Rectal smooth muscle tissue (tissue), 1 donor: ENCODE data around the gene CD37.
"Not testable (repeated sequence)": the region's sequence is repeated elsewhere in the genome, so short reads cannot be mapped to it uniquely, and the experiment has no call there.

ENCODE experiments used
- H3K27ac ChIP-seq: one replicate; pipeline ENCODE4 v1.7.0; 2013; ENCODE audit warnings: low read depth, low read length, inconsistent platforms
- H3K27me3 ChIP-seq: one replicate; pipeline ENCODE4 v1.7.0; 2013; ENCODE audit warnings: low read length; ENCODE audit not compliant: control insufficient read depth, insufficient read depth
- H3K36me3 ChIP-seq: one replicate; pipeline ENCODE4 v1.7.0; 2013; ENCODE audit warnings: low read length; ENCODE audit not compliant: control insufficient read depth, insufficient read depth
- H3K4me1 ChIP-seq: one replicate; pipeline ENCODE4 v1.7.0; 2013; ENCODE audit warnings: low read length; ENCODE audit not compliant: control insufficient read depth, insufficient read depth
- H3K4me3 ChIP-seq: one replicate; pipeline ENCODE4 v1.7.0; 2013; ENCODE audit warnings: low read length
- H3K9ac ChIP-seq: one replicate; pipeline ENCODE4 v1.7.0; 2013; ENCODE audit warnings: low read length

Gene CD37

DNA sequence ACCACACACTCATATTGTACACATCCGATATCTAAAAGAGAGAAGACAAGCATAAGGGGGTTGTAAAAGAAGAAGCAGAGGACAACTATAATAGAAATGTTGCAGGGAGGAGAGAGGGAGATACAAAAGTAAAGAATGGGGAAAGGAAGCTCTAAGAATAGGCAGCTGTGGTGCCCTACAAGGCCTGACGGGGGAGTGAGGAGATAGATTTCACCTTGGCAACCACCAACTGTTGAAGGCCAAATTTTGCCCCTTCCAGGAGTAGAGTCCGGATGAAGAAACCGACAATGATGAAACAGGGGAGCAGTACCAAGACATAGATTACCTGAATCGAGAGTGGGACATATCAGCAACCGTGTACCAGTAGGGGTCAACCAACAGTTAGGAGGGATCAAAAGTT lies 26.1 kb upstream of the CD37 start:
- no peaks in the 10 kb centered on the region for H3K4me1 ChIP-seq
- no peaks in the 10 kb centered on the region for H3K27me3 ChIP-seq
- H3K27ac ChIP-seq = no peak overlapping the region
- H3K4me3 ChIP-seq = no peak overlapping the region
- no peak overlapping the region for H3K9ac ChIP-seq
- H3K36me3 ChIP-seq = no peaks in the 10 kb centered on the region

GRCh38 chr19:49315111-49315510 lies 20.1 kb upstream of the CD37 start:
- H3K4me1 ChIP-seq = no peaks in the 10 kb centered on the region
- no peaks in the 10 kb centered on the region for H3K36me3 ChIP-seq
- H3K4me3 ChIP-seq = no peak overlapping the region
- no peaks in the 10 kb centered on the region for H3K27me3 ChIP-seq
- H3K9ac ChIP-seq = no peak overlapping the region
- H3K27ac ChIP-seq = no peak overlapping the region

- Histone ChIP-seq H3K4me3 (no peak overlapping the region), H3K4me1 (no peaks in the 10 kb centered on the region), H3K9ac (no peak overlapping the region)
Measured at GRCh38 chr19:49316284-49316683, 18.9 kb upstream of the CD37 start.

GRCh38 chr19:49318296-49318695 lies 16.9 kb upstream of the CD37 start:
- no peak overlapping the region for H3K4me3 ChIP-seq
- no peaks in the 10 kb centered on the region for H3K4me1 ChIP-seq
- H3K9ac ChIP-seq = no peak overlapping the region
- no peaks in the 10 kb centered on the region for H3K27me3 ChIP-seq
- no peak overlapping the region for H3K27ac ChIP-seq
- H3K36me3 ChIP-seq = no peaks in the 10 kb centered on the region

More at GRCh38 chr19:49316284-49316683, 18.9 kb upstream of the CD37 start:
- Histone ChIP-seq H3K27ac (no peak overlapping the region), H3K27me3 (no peaks in the 10 kb centered on the region), H3K36me3 (no peaks in the 10 kb centered on the region)

DNA sequence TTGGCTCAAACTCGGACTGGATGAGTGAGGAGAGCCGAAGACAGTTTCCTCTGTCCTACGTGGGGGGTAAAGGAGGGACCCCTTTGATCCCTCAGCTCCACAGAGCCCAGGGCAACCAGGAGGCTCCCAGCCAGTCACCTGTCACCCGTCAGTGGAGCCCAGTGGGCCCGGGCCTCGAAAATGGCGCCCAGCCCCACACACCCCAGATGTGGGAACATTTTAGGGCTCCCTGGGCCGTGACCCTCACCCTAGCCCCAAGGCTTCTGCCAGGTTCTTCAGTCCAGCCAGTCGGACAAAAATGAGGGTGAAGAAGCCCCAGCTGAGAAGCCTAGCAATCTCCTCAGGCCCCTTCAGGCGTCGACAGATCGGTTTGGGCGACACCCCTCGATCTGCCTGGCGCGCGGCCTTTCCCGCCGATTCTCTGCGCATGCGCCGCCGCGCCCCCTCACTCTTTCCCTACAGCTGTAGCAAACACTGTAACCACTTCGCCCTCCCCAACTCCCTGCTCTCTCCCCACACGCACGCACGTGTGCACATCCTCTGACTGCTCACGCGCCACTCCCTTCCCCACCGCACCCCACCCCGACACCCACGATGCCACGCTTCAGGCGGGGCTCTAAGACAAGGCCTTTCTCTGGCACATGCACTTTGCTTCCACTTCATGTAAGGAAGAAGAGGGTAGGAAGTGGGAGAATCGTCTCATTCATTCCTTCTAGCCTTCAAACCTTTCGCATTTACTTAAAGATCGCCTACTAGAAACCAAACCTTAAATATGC lies 10.2 kb upstream of the CD37 start, which contains the start of gene SLC6A16:
TSS of gene SLC6A16 (minus strand) at position 391 of the 776 bp plus-strand sequence. CDS start 13,844 bp downstream, outside the sequence.
- Histone ChIP-seq H3K36me3 (no peaks in the 10 kb centered on the region), H3K4me1 (no peaks in the 10 kb centered on the region), H3K27me3 (no peaks in the 10 kb centered on the region), H3K9ac (no peak within 1 kb of the TSS), H3K4me3 (no peak within 1 kb of the TSS), H3K27ac (no peak within 1 kb of the TSS)

GRCh38 chr19:49325756-49326155 lies 9.4 kb upstream of the CD37 start:
- H3K27me3 ChIP-seq, H3K4me1 ChIP-seq, H3K27ac ChIP-seq, H3K4me3 ChIP-seq, H3K9ac ChIP-seq, H3K36me3 ChIP-seq: not testable (repeated sequence)

- peaks cover 2% of the 10 kb centered on the region for H3K36me3 ChIP-seq
- H3K27me3 ChIP-seq = no peaks in the 10 kb centered on the region
- no peaks in the 10 kb centered on the region for H3K4me1 ChIP-seq
- H3K4me3 ChIP-seq = no peak overlapping the region
- H3K27ac ChIP-seq = no peak overlapping the region
- no peak overlapping the region for H3K9ac ChIP-seq
Measured at GRCh38 chr19:49326165-49326704, 9.0 kb upstream of the CD37 start.

DNA sequence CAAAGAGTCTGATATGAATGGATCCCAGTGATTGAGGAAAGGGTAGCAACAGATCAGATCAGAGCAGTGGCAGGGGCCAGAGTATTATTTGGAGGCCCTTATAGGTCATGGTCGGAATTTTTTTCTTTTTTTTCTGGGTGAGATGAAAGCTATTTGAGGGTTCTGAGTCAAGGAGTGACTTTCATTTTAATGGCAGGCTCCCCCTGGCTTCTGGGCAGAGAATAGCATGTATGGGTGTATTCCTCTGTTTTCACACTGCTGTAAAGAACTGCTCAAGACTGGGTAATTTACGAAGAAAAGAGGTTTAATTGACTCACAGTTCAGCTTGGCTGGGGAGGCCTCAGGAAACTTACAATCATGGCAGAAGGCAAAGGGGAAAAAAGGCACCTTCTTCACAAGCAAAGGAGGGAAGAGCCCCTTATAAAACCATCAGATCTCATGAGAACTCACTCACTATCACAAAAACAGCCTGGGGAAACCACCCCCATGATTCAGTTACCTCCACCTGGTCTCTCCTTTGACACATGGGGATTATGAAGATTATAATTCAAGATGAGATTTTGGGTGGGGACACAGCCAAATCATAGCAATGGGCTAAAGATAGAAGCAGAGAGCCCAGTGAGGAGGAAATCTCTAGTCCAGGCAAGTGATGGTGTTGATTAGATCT lies 7.2 kb upstream of the CD37 start:
- no peak overlapping the region for H3K4me3 ChIP-seq
- no peaks in the 10 kb centered on the region for H3K4me1 ChIP-seq
- H3K27ac ChIP-seq = no peak overlapping the region
- peaks cover 2% of the 10 kb centered on the region for H3K36me3 ChIP-seq
- no peak overlapping the region for H3K9ac ChIP-seq
- no peaks in the 10 kb centered on the region for H3K27me3 ChIP-seq

DNA sequence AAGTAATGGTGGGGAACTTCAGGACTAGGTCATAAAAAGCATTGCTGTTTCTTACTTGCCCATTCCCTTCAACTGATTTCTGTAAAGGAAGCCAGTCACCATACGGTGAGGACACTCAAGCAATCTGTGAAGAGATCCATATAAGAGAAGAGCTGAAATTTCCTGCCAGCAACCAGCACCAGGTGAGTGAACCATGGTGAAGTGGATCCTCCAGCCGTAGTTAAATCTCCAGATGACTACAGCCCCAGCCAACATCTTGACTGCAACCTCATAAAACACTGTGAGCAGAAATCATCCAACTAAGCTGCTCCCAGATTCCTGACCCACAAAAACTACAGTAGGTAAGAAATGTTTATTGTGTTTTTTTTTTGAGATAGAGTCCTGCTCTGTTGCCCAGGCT lies 6.5 kb upstream of the CD37 start:
- Histone ChIP-seq H3K36me3 (peaks cover 2% of the 10 kb centered on the region), H3K27ac (no peak overlapping the region), H3K4me1 (no peaks in the 10 kb centered on the region), H3K4me3 (no peak overlapping the region), H3K9ac (no peak overlapping the region), H3K27me3 (no peaks in the 10 kb centered on the region)

GRCh38 chr19:49331187-49331586 lies 4.0 kb upstream of the CD37 start:
- H3K4me1 ChIP-seq, H3K27ac ChIP-seq, H3K9ac ChIP-seq, H3K36me3 ChIP-seq, H3K4me3 ChIP-seq, H3K27me3 ChIP-seq: not testable (repeated sequence)

DNA sequence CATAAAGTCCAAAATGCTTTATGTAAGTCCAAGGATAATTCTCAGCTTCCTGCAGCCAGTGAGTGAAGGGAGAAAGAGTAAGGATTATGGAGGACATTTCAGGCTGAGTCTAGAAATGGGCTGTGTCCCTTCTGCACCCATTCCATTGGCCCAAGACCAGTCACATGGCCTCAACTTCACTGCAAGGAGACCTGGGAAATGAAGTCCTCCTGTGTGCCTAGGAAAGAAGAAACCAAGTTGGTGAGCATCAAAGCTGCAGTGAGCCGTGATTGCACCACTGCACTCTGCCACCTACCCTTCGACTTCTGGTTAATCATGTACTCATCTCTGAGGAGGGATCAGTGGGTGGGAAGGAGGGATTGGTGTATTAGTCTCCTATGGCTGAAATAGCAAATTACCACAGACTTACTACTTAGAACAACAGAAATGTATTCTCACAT lies 3.6 kb upstream of the CD37 start:
- no peaks in the 10 kb centered on the region for H3K4me1 ChIP-seq
- no peaks in the 10 kb centered on the region for H3K27me3 ChIP-seq
- H3K27ac ChIP-seq = no peak overlapping the region
- H3K4me3 ChIP-seq = no peak overlapping the region
- H3K36me3 ChIP-seq = peaks cover 2% of the 10 kb centered on the region
- H3K9ac ChIP-seq = no peak overlapping the region

- H3K36me3 ChIP-seq, H3K4me1 ChIP-seq, H3K27ac ChIP-seq, H3K27me3 ChIP-seq, H3K9ac ChIP-seq, H3K4me3 ChIP-seq: not testable (repeated sequence)
Measured at GRCh38 chr19:49332691-49333417, 2.4 kb upstream of the CD37 start.
